ENCODE results near the gene BRD3.
A peak's percentile ranks its signal among the peaks of the same experiment; 100 is the strongest.

BRD3 gene

GRCh38 chr9:134040781-134041648 lies 26.8 kb downstream of the BRD3 start:
- Mint-ChIP-seq H3K27me3 (no peaks in the 10 kb centered on the region), H3K27ac (no peak overlapping the region), H3K4me3 (no peak overlapping the region), H3K9me3 (peaks cover 8% of the 10 kb centered on the region), H3K4me1 (ENCODE audit: low read depth) (no peaks in the 10 kb centered on the region), H3K36me3 (ENCODE audit: low read depth) (peaks cover 87% of the 10 kb centered on the region)
- no peak for DNase-seq

- no peak overlapping the region for H3K27ac Mint-ChIP-seq
- H3K36me3 Mint-ChIP-seq (ENCODE audit: low read depth): peaks cover 88% of the 10 kb centered on the region
These were observed 27.7 kb downstream of the BRD3 start for GRCh38 chr9:134040176-134040565.

GRCh38 chr9:134039386-134040175 lies 28.2 kb downstream of the BRD3 start:
- Mint-ChIP-seq H3K4me3 (no peak overlapping the region), H3K27ac (no peak overlapping the region), H3K27me3 (no peaks in the 10 kb centered on the region), H3K9me3 (peaks cover 8% of the 10 kb centered on the region), H3K36me3 (ENCODE audit: low read depth) (peaks cover 88% of the 10 kb centered on the region), H3K4me1 (ENCODE audit: low read depth) (no peaks in the 10 kb centered on the region)
- no peak for DNase-seq

More at GRCh38 chr9:134040176-134040565, 27.7 kb downstream of the BRD3 start:
- H3K4me1 Mint-ChIP-seq (ENCODE audit: low read depth): no peaks in the 10 kb centered on the region
- peaks cover 8% of the 10 kb centered on the region for H3K9me3 Mint-ChIP-seq
- no peak for DNase-seq
- H3K27me3 Mint-ChIP-seq: no peaks in the 10 kb centered on the region
- H3K4me3 Mint-ChIP-seq: no peak overlapping the region

GRCh38 chr9:134037641-134038040 lies 30.2 kb downstream of the BRD3 start:
- Mint-ChIP-seq H3K27ac (no peak overlapping the region), H3K27me3 (no peaks in the 10 kb centered on the region), H3K4me3 (no peak overlapping the region), H3K4me1 (ENCODE audit: low read depth) (no peaks in the 10 kb centered on the region), H3K9me3 (peaks cover 8% of the 10 kb centered on the region), H3K36me3 (ENCODE audit: low read depth) (peaks cover 89% of the 10 kb centered on the region)
- no peak for DNase-seq

- H3K27ac Mint-ChIP-seq: peak overlapping the region; percentile 29
- DNase-seq: no peak
- H3K36me3 Mint-ChIP-seq (ENCODE audit: low read depth): peaks cover 82% of the 10 kb centered on the region
- H3K4me3 Mint-ChIP-seq: no peak overlapping the region
- peaks cover 8% of the 10 kb centered on the region for H3K9me3 Mint-ChIP-seq
- H3K4me1 Mint-ChIP-seq (ENCODE audit: low read depth): no peaks in the 10 kb centered on the region
- no peaks in the 10 kb centered on the region for H3K27me3 Mint-ChIP-seq
These were observed 31.7 kb downstream of the BRD3 start for GRCh38 chr9:134036130-134036529.

GRCh38 chr9:134035041-134036039 lies 32.5 kb downstream of the BRD3 start:
- Mint-ChIP-seq H3K4me1 (ENCODE audit: low read depth) (no peaks in the 10 kb centered on the region), H3K36me3 (ENCODE audit: low read depth) (peaks cover 81% of the 10 kb centered on the region), H3K9me3 (peaks cover 8% of the 10 kb centered on the region), H3K27me3 (no peaks in the 10 kb centered on the region), H3K27ac (peak overlapping the region; percentile 29), H3K4me3 (no peak overlapping the region)
- DNase-seq: no peak

GRCh38 chr9:134034215-134035040 lies 33.4 kb downstream of the BRD3 start:
- Mint-ChIP-seq H3K27ac (peak overlapping the region; percentile 7), H3K27me3 (no peaks in the 10 kb centered on the region), H3K4me3 (no peak overlapping the region), H3K9me3 (peaks cover 6% of the 10 kb centered on the region), H3K36me3 (ENCODE audit: low read depth) (peaks cover 78% of the 10 kb centered on the region), H3K4me1 (ENCODE audit: low read depth) (no peaks in the 10 kb centered on the region)
- no peak for DNase-seq

- Mint-ChIP-seq H3K4me3 (no peak overlapping the region), H3K27ac (peak overlapping the region; percentile 7)
These were observed 34.2 kb downstream of the BRD3 start for GRCh38 chr9:134033516-134034214.

GRCh38 chr9:134032456-134033222 lies 35.2 kb downstream of the BRD3 start:
- peaks cover 70% of the 10 kb centered on the region for H3K36me3 Mint-ChIP-seq (ENCODE audit: low read depth)
- no peaks in the 10 kb centered on the region for H3K4me1 Mint-ChIP-seq (ENCODE audit: low read depth)
- H3K27me3 Mint-ChIP-seq: no peaks in the 10 kb centered on the region

More at GRCh38 chr9:134033516-134034214, 34.2 kb downstream of the BRD3 start:
- peaks cover 71% of the 10 kb centered on the region for H3K36me3 Mint-ChIP-seq (ENCODE audit: low read depth)
- no peaks in the 10 kb centered on the region for H3K27me3 Mint-ChIP-seq
- no peak for DNase-seq
- H3K4me1 Mint-ChIP-seq (ENCODE audit: low read depth): no peaks in the 10 kb centered on the region
- no peaks in the 10 kb centered on the region for H3K9me3 Mint-ChIP-seq

GRCh38 chr9:134031783-134032182 lies 36.0 kb downstream of the BRD3 start:
- H3K27ac Mint-ChIP-seq: no peak overlapping the region
- peaks cover 74% of the 10 kb centered on the region for H3K36me3 Mint-ChIP-seq (ENCODE audit: low read depth)
- no peaks in the 10 kb centered on the region for H3K27me3 Mint-ChIP-seq
- no peaks in the 10 kb centered on the region for H3K9me3 Mint-ChIP-seq
- H3K4me1 Mint-ChIP-seq (ENCODE audit: low read depth): peaks cover 3% of the 10 kb centered on the region
- H3K4me3 Mint-ChIP-seq: no peak overlapping the region
- DNase-seq: no peak

More at GRCh38 chr9:134032456-134033222, 35.2 kb downstream of the BRD3 start:
- DNase-seq: no peak
- Mint-ChIP-seq H3K4me3 (no peak overlapping the region), H3K9me3 (no peaks in the 10 kb centered on the region), H3K27ac (no peak overlapping the region)

GRCh38 chr9:134030821-134031470 lies 36.9 kb downstream of the BRD3 start:
- Mint-ChIP-seq H3K4me3 (no peak overlapping the region), H3K4me1 (ENCODE audit: low read depth) (peaks cover 11% of the 10 kb centered on the region), H3K9me3 (no peaks in the 10 kb centered on the region), H3K36me3 (ENCODE audit: low read depth) (peaks cover 71% of the 10 kb centered on the region), H3K27me3 (no peaks in the 10 kb centered on the region), H3K27ac (no peak overlapping the region)
- DNase-seq: no peak

Data from activated T-cell treated with anti-CD3 and anti-CD28 coated beads, Interleukin-2, amount 50 U/mL, for 24 hours (primary cell).